MM.1S (cell line): Measurements from ENCODE around the gene TCERG1L.

Source experiments
- DNase-seq: peaks from one replicate; pipeline ENCODE4 v3.0.0-alpha.2; 2015
- H2AFZ ChIP-seq: fragments of 300-600 bp; sonication (generic); 2 replicates; pipeline ENCODE4 v1.6.0; 2016; ENCODE audit warnings: antibody characterized with exemption, low read length
- H3F3A ChIP-seq: fragments of 300-600 bp; sonication (generic); 2 replicates; pipeline ENCODE4 v1.6.1; 2016; ENCODE audit warnings: mild to moderate bottlenecking, antibody characterized with exemption, low read length, moderate library complexity, mixed read lengths; ENCODE audit not compliant: insufficient read depth
- H3K27ac ChIP-seq: fragments of 300-600 bp; sonication (generic); 2 replicates; pipeline ENCODE4 v1.5.1; 2016; ENCODE audit warnings: mild to moderate bottlenecking, low read length
- H3K27me3 ChIP-seq: fragments of 300-600 bp; sonication (generic); replicated peaks from 2 replicates; pipeline ENCODE4 v1.6.0; 2016; ENCODE audit warnings: low read length; ENCODE audit not compliant: insufficient read depth
- H3K36me3 ChIP-seq: fragments of 300-600 bp; sonication (generic); replicated peaks from 2 replicates; pipeline ENCODE4 v1.6.1; 2016; ENCODE audit warnings: mild to moderate bottlenecking, low read length, mixed read lengths; ENCODE audit not compliant: insufficient read depth
- H3K4me1 ChIP-seq: fragments of 300-600 bp; sonication (generic); 2 replicates; pipeline ENCODE4 v1.6.1; 2016; ENCODE audit warnings: low read length, mixed read lengths
- H3K4me2 ChIP-seq: fragments of 300-600 bp; sonication (generic); 2 replicates; pipeline ENCODE4 v1.6.0; 2016; ENCODE audit warnings: low read depth, low read length
- H3K4me3 ChIP-seq: fragments of 300-600 bp; sonication (generic); 2 replicates; pipeline ENCODE4 v1.5.1; 2016; ENCODE audit warnings: low read length, mixed read lengths
- H3K79me2 ChIP-seq: fragments of 300-600 bp; sonication (generic); 2 replicates; pipeline ENCODE4 v1.6.1; 2016; ENCODE audit warnings: mixed run types, low read length, mixed read lengths
- H3K9ac ChIP-seq: fragments of 300-600 bp; sonication (generic); 2 replicates; pipeline ENCODE4 v1.6.1; 2016; ENCODE audit warnings: low read length, mixed read lengths
- H3K9me2 ChIP-seq: fragments of 300-600 bp; sonication (generic); replicated peaks from 2 replicates; pipeline ENCODE4 v1.6.1; 2016; ENCODE audit warnings: mild to moderate bottlenecking, low read length, mixed read lengths; ENCODE audit not compliant: insufficient read depth
- H3K9me3 ChIP-seq: fragments of 300-600 bp; sonication (generic); replicated peaks from 2 replicates; pipeline ENCODE4 v1.6.1; 2016; ENCODE audit warnings: mild to moderate bottlenecking, low read length, mixed read lengths; ENCODE audit not compliant: insufficient read depth
- H4K20me1 ChIP-seq: fragments of 300-600 bp; sonication (generic); 2 replicates; pipeline ENCODE4 v1.6.1; 2016; ENCODE audit warnings: mild to moderate bottlenecking, low read length, moderate library complexity, mixed read lengths; ENCODE audit not compliant: insufficient read depth
- CTCF ChIP-seq: fragments of 300-600 bp; sonication (generic); IDR thresholded peaks from 2 replicates; pipeline ENCODE4 v1.5.1; 2016; ENCODE audit warnings: antibody characterized with exemption, low read length, mixed read lengths
- EZH2 ChIP-seq: fragments of 300-600 bp; sonication (generic); optimal IDR thresholded peaks from 2 replicates; pipeline ENCODE3; 2017; ENCODE audit warnings: low read depth, mild to moderate bottlenecking, antibody characterized with exemption, low read length, mixed read lengths
- EZH2phosphoT487 ChIP-seq: fragments of 300-600 bp; sonication (generic); IDR thresholded peaks from 2 replicates; pipeline ENCODE4 v1.6.1; 2018; ENCODE audit warnings: antibody characterized with exemption, low read length

Gene TCERG1L

GRCh38 chr10:131198843-131199242 is 112.7 kb downstream of the TCERG1L start:
- peaks cover 3% of the 10 kb centered on the region; the same call in 1 of the 2 replicates for H3K27me3 ChIP-seq
- no peak overlapping the region for H3K27ac ChIP-seq
- no peaks in the 10 kb centered on the region for H3K9me2 ChIP-seq
- TF ChIP-seq EZH2: no peak
- no peak for TF ChIP-seq EZH2phosphoT487
- TF ChIP-seq CTCF: no peak
- H3K4me1 ChIP-seq: no peaks in the 10 kb centered on the region
- H3F3A ChIP-seq: no peaks in the 10 kb centered on the region
- H3K36me3 ChIP-seq: no peaks in the 10 kb centered on the region
- no peak overlapping the region for H3K4me3 ChIP-seq
- no peaks in the 10 kb centered on the region for H4K20me1 ChIP-seq
- no peaks in the 10 kb centered on the region for H3K9me3 ChIP-seq
- H2AFZ ChIP-seq: no peak overlapping the region
- no peak for DNase-seq
- H3K4me2 ChIP-seq: no peak overlapping the region
- H3K79me2 ChIP-seq: no peaks in the 10 kb centered on the region
- H3K9ac ChIP-seq: no peak overlapping the region

GRCh38 chr10:131198401-131198800 is 113.1 kb downstream of the TCERG1L start:
- DNase-seq: no peak
- no peaks in the 10 kb centered on the region for H3K36me3 ChIP-seq
- H3K27ac ChIP-seq: no peak overlapping the region
- no peak overlapping the region for H2AFZ ChIP-seq
- H3K4me3 ChIP-seq: no peak overlapping the region
- no peaks in the 10 kb centered on the region for H4K20me1 ChIP-seq
- H3K9ac ChIP-seq: no peak overlapping the region
- H3K4me2 ChIP-seq: no peak overlapping the region
- TF ChIP-seq EZH2: no peak
- no peak for TF ChIP-seq CTCF
- TF ChIP-seq EZH2phosphoT487: no peak
- H3K4me1 ChIP-seq: no peaks in the 10 kb centered on the region
- no peaks in the 10 kb centered on the region for H3K9me2 ChIP-seq
- H3K79me2 ChIP-seq: no peaks in the 10 kb centered on the region
- H3F3A ChIP-seq: no peaks in the 10 kb centered on the region
- H3K27me3 ChIP-seq: peaks cover 3% of the 10 kb centered on the region; the same call in 1 of the 2 replicates
- no peaks in the 10 kb centered on the region for H3K9me3 ChIP-seq

- TF ChIP-seq EZH2 (no peak), CTCF (no peak), EZH2phosphoT487 (no peak)
- Histone ChIP-seq H3K36me3 (no peaks in the 10 kb centered on the region), H3K4me3 (no peak overlapping the region), H4K20me1 (no peaks in the 10 kb centered on the region), H3K79me2 (no peaks in the 10 kb centered on the region), H3K4me2 (no peak overlapping the region), H3K9me3 (no peaks in the 10 kb centered on the region), H3K27me3 (peaks cover 3% of the 10 kb centered on the region; the same call in 1 of the 2 replicates), H3K9ac (no peak overlapping the region), H3F3A (no peaks in the 10 kb centered on the region), H2AFZ (no peak overlapping the region), H3K9me2 (no peaks in the 10 kb centered on the region), H3K27ac (no peak overlapping the region), H3K4me1 (no peaks in the 10 kb centered on the region)
- DNase-seq: no peak
Measured at GRCh38 chr10:131196176-131196885, 115.2 kb downstream of the TCERG1L start.
